H1 (cell line): ENCODE measurements around the gene PTCRA. TPM values are rescaled to one million over a fixed set of nuclear protein-coding genes. Genes with fewer than 3 reads are reported as not detected.

Experiments used
- CTCF ChIA-PET: fragments of 300-600 bp; sonication (Branson Sonifier 250); formaldehyde crosslinking; loops from one replicate; lab custom pipeline; 2021; ENCODE audit not compliant: partially characterized antibody; lab: Charles Lee
- POLR2A ChIA-PET: fragments of 300-600 bp; sonication (Branson Sonifier 250); formaldehyde crosslinking; loops from one replicate; lab custom pipeline; 2021; ENCODE audit warnings: inconsistent platforms; ENCODE audit not compliant: partially characterized antibody; lab: Charles Lee
- DNase-seq, 2 experiments: peaks; one replicate each; pipeline versions ENCODE4 v3.0.0 to v3.0.0-alpha.2; 2010 to 2022; ENCODE audit warnings: low spot score in 2 of 2, low read depth in 1 of 2, mixed read lengths in 1 of 2
- FAIRE-seq: peaks from 2 replicates; lab custom pipeline; 2011; peaks lifted over from hg19 to GRCh38; lab: Jason Lieb, UNC
- H2AFZ ChIP-seq: 2 replicates; pipeline ENCODE4 v1.8.1; 2012; ENCODE audit warnings: low read length, inconsistent platforms
- H2AK5ac ChIP-seq: 2 replicates; pipeline ENCODE4 v1.6.1; 2013; ENCODE audit warnings: low read depth, low read length
- H2BK120ac ChIP-seq: replicated peaks from 2 replicates; pipeline ENCODE3; 2013; ENCODE audit warnings: low read depth, low read length, inconsistent platforms
- H2BK12ac ChIP-seq: 2 replicates; pipeline ENCODE4 v1.6.1; 2013; ENCODE audit warnings: low read depth, low read length
- H2BK15ac ChIP-seq: 2 replicates; pipeline ENCODE4 v1.6.1; 2013; ENCODE audit warnings: low read length
- H2BK20ac ChIP-seq: 2 replicates; pipeline ENCODE4 v1.6.1; 2013; ENCODE audit warnings: low read length
- H2BK5ac ChIP-seq: 2 replicates; pipeline ENCODE4 v1.6.1; 2013; ENCODE audit warnings: low read depth, low read length
- H3K14ac ChIP-seq: 2 replicates; pipeline ENCODE4 v1.6.1; 2013; ENCODE audit warnings: inconsistent platforms; ENCODE audit not compliant: insufficient read length
- H3K18ac ChIP-seq: 2 replicates; pipeline ENCODE4 v1.6.1; 2013; ENCODE audit warnings: low read length; ENCODE audit errors: extremely low read depth
- H3K23ac ChIP-seq: 2 replicates; pipeline ENCODE4 v1.6.1; 2013; ENCODE audit warnings: inconsistent platforms; ENCODE audit not compliant: insufficient read length
- H3K23me2 ChIP-seq: 2 replicates; pipeline ENCODE4 v1.6.1; 2013; ENCODE audit warnings: low read depth, low read length
- H3K27ac ChIP-seq: 2 replicates; pipeline ENCODE4 v1.6.1; 2011; ENCODE audit warnings: low read depth, low read length, inconsistent platforms
- H3K27me3 ChIP-seq, 4 experiments: replicated peaks in 1 of 4; 1 replicate in 1 of 4; 2 replicates in 3 of 4; pipeline versions ENCODE4 v1.6.1 to v1.8.1; 2011 to 2013; ENCODE audit warnings: low read length in 3 of 4, mild to moderate bottlenecking in 3 of 4, inconsistent platforms in 2 of 4, mixed read lengths in 2 of 4, moderate library complexity in 1 of 4; ENCODE audit not compliant: control insufficient read depth in 3 of 4, insufficient read depth in 3 of 4; ENCODE audit errors: extremely low read depth in 1 of 4
- H3K36me3 ChIP-seq, 4 experiments: 2 replicates each; pipeline versions ENCODE4 v1.6.1 to v1.8.1; 2011 to 2013; ENCODE audit warnings: mild to moderate bottlenecking in 4 of 4, low read length in 3 of 4, moderate library complexity in 2 of 4, control low read depth in 1 of 4, inconsistent platforms in 1 of 4; ENCODE audit not compliant: insufficient read depth in 4 of 4, control insufficient read depth in 2 of 4
- H3K4ac ChIP-seq: replicated peaks from 2 replicates; pipeline ENCODE3; 2013; ENCODE audit warnings: low read length, low read depth, mixed read lengths, inconsistent platforms; ENCODE audit not compliant: insufficient read length
- H3K4me1 ChIP-seq, 4 experiments: replicated peaks in 1 of 4; 1 replicate in 1 of 4; 2 replicates in 3 of 4; pipeline versions ENCODE4 v1.6.1 to v1.8.1; 2011 to 2013; ENCODE audit warnings: low read length in 3 of 4, inconsistent platforms in 2 of 4, mixed read lengths in 1 of 4; ENCODE audit not compliant: insufficient read depth in 4 of 4, control insufficient read depth in 3 of 4
- H3K4me2 ChIP-seq, 2 experiments: 2 replicates each; pipeline versions ENCODE4 v1.6.1 to v1.8.1; 2011 to 2013; ENCODE audit warnings: low read depth in 2 of 2, low read length in 2 of 2, control low read depth in 1 of 2, inconsistent platforms in 1 of 2, mild to moderate bottlenecking in 1 of 2; ENCODE audit not compliant: insufficient read depth in 1 of 2
- H3K4me3 ChIP-seq, 4 experiments: fragments of 200-600, 300-600 bp in 1 of 4; sonication (generic), shearing (Covaris generic), sonication (Bioruptor Twin) in 1 of 4; 2 replicates each; pipeline versions ENCODE4 v1.5.1 to v1.8.1; 2011 to 2016; ENCODE audit warnings: low read length in 4 of 4, low read depth in 3 of 4, control low read depth in 2 of 4, inconsistent platforms in 2 of 4, mild to moderate bottlenecking in 2 of 4, mixed read lengths in 1 of 4, moderate library complexity in 1 of 4; ENCODE audit not compliant: insufficient read depth in 2 of 4; ENCODE audit errors: extremely low read depth in 1 of 4
- H3K56ac ChIP-seq: replicated peaks from 2 replicates; pipeline ENCODE3; 2013; ENCODE audit warnings: low read depth, mild to moderate bottlenecking, mixed read lengths, low read length, inconsistent platforms; ENCODE audit not compliant: insufficient read length
- H3K79me1 ChIP-seq: 2 replicates; pipeline ENCODE4 v1.6.1; 2013; ENCODE audit warnings: low read depth, low read length, control low read depth
- H3K79me2 ChIP-seq, 2 experiments: 2 replicates each; pipeline versions ENCODE4 v1.6.1 to v1.8.1; 2012 to 2013; ENCODE audit warnings: low read length in 2 of 2, mild to moderate bottlenecking in 2 of 2, inconsistent platforms in 1 of 2; ENCODE audit not compliant: insufficient read depth in 2 of 2, control insufficient read depth in 1 of 2
- H3K9ac ChIP-seq, 4 experiments: replicated peaks in 1 of 4; 1 replicate in 1 of 4; 2 replicates in 3 of 4; pipeline versions ENCODE4 v1.6.1 to v1.8.1; 2011 to 2013; ENCODE audit warnings: low read depth in 3 of 4, low read length in 3 of 4, control low read depth in 2 of 4, mild to moderate bottlenecking in 2 of 4, moderate library complexity in 2 of 4, inconsistent platforms in 1 of 4; ENCODE audit errors: extremely low read depth in 1 of 4
- H3K9me3 ChIP-seq, 2 experiments: 2 replicates each; pipeline versions ENCODE4 v1.6.1 to v1.8.1; 2012 to 2013; ENCODE audit warnings: mild to moderate bottlenecking in 2 of 2, moderate library complexity in 2 of 2, control low read depth in 1 of 2, inconsistent platforms in 1 of 2, low read depth in 1 of 2, low read length in 1 of 2, mixed read lengths in 1 of 2; ENCODE audit not compliant: insufficient read depth in 2 of 2
- H4K20me1 ChIP-seq, 2 experiments: replicated peaks in 1 of 2; 2 replicates each; pipeline versions ENCODE3 to v1.8.1; 2011 to 2013; ENCODE audit warnings: inconsistent platforms in 2 of 2, low read length in 2 of 2, mild to moderate bottlenecking in 1 of 2; ENCODE audit not compliant: insufficient read depth in 2 of 2, control insufficient read depth in 1 of 2
- H4K5ac ChIP-seq: 2 replicates; pipeline ENCODE4 v1.6.1; 2013; ENCODE audit warnings: low read length, low read depth, mixed read lengths, inconsistent platforms; ENCODE audit not compliant: insufficient read length
- H4K8ac ChIP-seq: 2 replicates; pipeline ENCODE4 v1.8.0; 2013; ENCODE audit warnings: mild to moderate bottlenecking, moderate library complexity, low read length, inconsistent platforms; ENCODE audit not compliant: insufficient read depth; ENCODE audit errors: extremely low read depth
- H4K91ac ChIP-seq: replicated peaks from 2 replicates; pipeline ENCODE3; 2013; ENCODE audit warnings: low read length, mixed read lengths, inconsistent platforms; ENCODE audit not compliant: insufficient read length
- POU5F1 ChIP-seq: IDR thresholded peaks from 2 replicates; pipeline ENCODE4 v1.6.1; 2011; ENCODE audit warnings: low read depth, mild to moderate bottlenecking, low read length, moderate library complexity
- RAD21 ChIP-seq, 2 experiments: IDR thresholded peaks in 1 of 2; conservative IDR thresholded peaks in 1 of 2; 2 replicates each; pipeline ENCODE4 v1.6.1; 2011; ENCODE audit warnings: low read depth in 2 of 2, low read length in 2 of 2, improper control_type of control experiment in 1 of 2, inconsistent platforms in 1 of 2, mild to moderate bottlenecking in 1 of 2, moderate library complexity in 1 of 2
- SAP30 ChIP-seq: fragments of 300-600 bp; sonication (generic); IDR thresholded peaks from 2 replicates; pipeline ENCODE4 v1.7.1; 2012; ENCODE audit warnings: low read length, moderate library complexity, mild to moderate bottlenecking, inconsistent platforms; ENCODE audit not compliant: insufficient read depth, insufficient replicate concordance
- SIN3A ChIP-seq, 2 experiments: IDR thresholded peaks in 1 of 2; conservative IDR thresholded peaks in 1 of 2; 2 replicates each; pipeline ENCODE4 v1.6.1; 2011 to 2012; ENCODE audit warnings: low read length in 2 of 2, improper control_type of control experiment in 1 of 2, low read depth in 1 of 2, mild to moderate bottlenecking in 1 of 2
- SIX5 ChIP-seq: IDR thresholded peaks from 2 replicates; pipeline ENCODE4 v1.6.1; 2011; ENCODE audit warnings: mild to moderate bottlenecking, low read depth, low read length
- WGBS, 2 experiments: shearing (Covaris generic) in 1 of 2; methylation state at CpG; one replicate each; pipeline versions ENCODE4 v1.1.6 to v1.1.7; 2013 to 2015; ENCODE audit warnings: low lambda C conversion rate in 2 of 2, mixed read lengths in 2 of 2, inconsistent platforms in 1 of 2, low coverage in 1 of 2, missing lambda C conversion rate in 1 of 2; ENCODE audit not compliant: insufficient replicate concordance in 2 of 2, insufficient coverage in 1 of 2, insufficient read length in 1 of 2; ENCODE audit errors: extremely low coverage in 1 of 2, missing lambda C conversion rate in 1 of 2; 5-methylcytosine and 5-hydroxymethylcytosine counted together
- polyA plus RNA-seq, 7 experiments: library from polyadenylated mRNA; depleted of rRNA in 3 of 7; stranded (reverse) in 5 of 7; unstranded in 2 of 7; fragments of >200 nt in 5 of 7; fragments of 200-250 nt in 2 of 7; gene quantifications; 1 replicate in 5 of 7; 2 replicates in 1 of 7; 4 replicates in 1 of 7; pipeline versions ENCODE4 v1.2.1 to v1.2.3, GENCODE V29; 2011 to 2013; ENCODE audit warnings: missing spikeins in 2 of 7, mixed read lengths in 2 of 7
- total RNA-seq: library from RNA; stranded (reverse); fragmentation: NEBNext Ultra II Directional; extraction: Animal tissue kit (Norgen Biotek cat#: 25700); gene quantifications from 2 replicates; pipeline ENCODE4 v1.2.1, GENCODE V29; 2021

PTCRA gene
- total and polyA plus RNA-seq, 2 of the 8 experiments (the other 6 are each of a cell fraction or from before 2014, with no cell fraction given), result not detected

DNA sequence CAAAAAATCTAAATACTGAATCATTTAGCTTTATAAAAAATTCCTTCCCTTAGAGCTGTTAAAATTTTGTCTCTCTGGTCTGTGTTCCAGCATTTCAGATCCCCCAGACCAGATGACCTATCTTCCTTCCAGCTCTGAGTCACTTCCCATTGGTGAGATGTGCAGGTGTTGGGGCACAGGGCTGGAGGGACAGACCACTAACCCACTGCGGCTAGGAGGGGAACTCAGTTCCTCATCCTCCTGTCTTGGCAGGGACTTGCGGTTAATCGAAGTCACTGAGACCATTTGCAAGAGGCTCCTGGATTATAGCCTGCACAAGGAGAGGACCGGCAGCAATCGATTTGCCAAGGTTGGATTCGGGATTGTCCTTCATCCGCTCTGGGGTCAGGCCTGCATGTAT, 19.5 kb downstream of the PTCRA start:
- Histone ChIP-seq H3K9me3 (no peaks in the 10 kb centered on the region), H2BK20ac (no peak overlapping the region), H3K18ac (no peak overlapping the region), H3K4me3 (no peak overlapping the region), H3K27me3 (no peaks in the 10 kb centered on the region), H4K8ac (no peak overlapping the region), H3K4me2 (no peak overlapping the region), H2BK15ac (no peak overlapping the region), H2AK5ac (no peak overlapping the region), H3K79me1 (peaks cover 13% of the 10 kb centered on the region; the same call in 1 of the 2 replicates), H2BK120ac (no peak overlapping the region), H2BK12ac (no peak overlapping the region), H3K14ac (no peak overlapping the region), H3K9ac (no peak overlapping the region), H3K23ac (no peak overlapping the region), H3K4me1 (peaks cover 0 to 7% (median 4%) of the 10 kb centered on the region in 4 experiments; a peak in 4 of 7 replicates), H3K56ac (no peak overlapping the region), H3K4ac (no peak overlapping the region), H3K36me3 (peaks cover 3 to 49% (median 23%) of the 10 kb centered on the region in 4 experiments; a peak in 7 of 8 replicates), H3K79me2 (peaks cover 0 to 46% of the 10 kb centered on the region in 2 experiments; a peak in 3 of 4 replicates), H2AFZ (no peak overlapping the region), H4K20me1 (peaks cover 0 to 5% of the 10 kb centered on the region in 2 experiments), H3K27ac (no peak overlapping the region), H3K23me2 (peaks cover 3% of the 10 kb centered on the region), H2BK5ac (no peak overlapping the region), H4K5ac (no peak overlapping the region), H4K91ac (no peak overlapping the region)
- FAIRE-seq (no peak), DNase-seq (no peak)
- ChIA-PET POLR2A (interaction anchor here (0.9 to 1.6 kb wide), 3 partner anchors 8 to 25 kb away, joined by 3 to 4 read pairs (median 4); partner anchors contain the start of gene GNMT), CTCF (interaction anchor here (0.6 to 1.3 kb wide), 3 partner anchors 10 to 45 kb away, joined by 3 to 4 read pairs (median 3); a partner anchor contains a TSS)
- no peak for TF ChIP-seq SAP30
- TF ChIP-seq SIN3A (conservative IDR thresholded peaks at IDR 0.05 in 1 of 2, IDR thresholded peaks at IDR 0.05 in 1 of 2; ENCODE audit: low read depth in 1 of 2, low read length in 2 of 2), result no peak
- TF ChIP-seq POU5F1, result no peak
- no peak for TF ChIP-seq SIX5
- no peak for TF ChIP-seq RAD21 (IDR thresholded peaks at IDR 0.05 in 1 of 2, conservative IDR thresholded peaks at IDR 0.05 in 1 of 2; ENCODE audit: low read depth in 2 of 2, low read length in 2 of 2)
- 96% methylated on average over 7 of the region's 7 CpGs; no CpG with 5 or more reads in 1 of the 2 experiments for WGBS, 2 experiments
